Activated T-helper 1 cell treated with anti-CD3 and anti-CD28 coated beads, Interleukin-12 subunit alpha, Interleukin-12 subunit beta, Interleukin-2, Interleukin-4 antibody, amounts not matched to agents 30 ng/mL and 10 ng/mL and 1 ng/mL, durations not matched to agents 14 hours and 24 hours and 36 hours (primary cell): ENCODE measurements around the gene RPL19. TPM values are rescaled to one million over a fixed set of nuclear protein-coding genes. Genes with fewer than 3 reads are reported as not detected.
"Not testable (repeated sequence)": the region's sequence is repeated elsewhere in the genome, so short reads cannot be mapped to it uniquely, and the experiment has no call there.

Source experiments
- DNase-seq: peaks from one replicate; pipeline ENCODE4 v3.0.0; 2021; ENCODE audit warnings: low spot score
- H3K27ac Mint-ChIP-seq: one replicate; pipeline ENCODE4 v1.8.0; 2021; ENCODE audit warnings: mild to moderate bottlenecking, mixed read lengths
- H3K27me3 Mint-ChIP-seq: one replicate; pipeline ENCODE4 v1.8.0; 2022; ENCODE audit warnings: mild to moderate bottlenecking, moderate library complexity, mixed read lengths; ENCODE audit not compliant: insufficient read depth
- H3K36me3 Mint-ChIP-seq: one replicate; pipeline ENCODE4 v1.8.0; 2021; ENCODE audit warnings: low read depth, mixed read lengths
- H3K4me1 Mint-ChIP-seq: one replicate; pipeline ENCODE4 v1.8.0; 2021; ENCODE audit warnings: low read depth, mixed read lengths
- H3K4me3 Mint-ChIP-seq: one replicate; pipeline ENCODE4 v1.8.0; 2021; ENCODE audit warnings: mild to moderate bottlenecking, moderate library complexity, mixed read lengths
- H3K9me3 Mint-ChIP-seq: one replicate; pipeline ENCODE4 v1.8.0; 2021; ENCODE audit warnings: mixed read lengths
- intact Hi-C: fragments of 100-400 bp; cut with micrococcal nuclease; formaldehyde crosslinking; loops from one replicate; pipeline ENCODE4 v1.15.1; 2024
- total RNA-seq: library from RNA; stranded (reverse); gene quantifications from 2 replicates; pipeline ENCODE4 v1.2.3, GENCODE V29; 2022

Gene RPL19
- total RNA-seq, 1 donor from 2014 or later, result 2,114 TPM

- DNase-seq, result no peak
- intact Hi-C loops, result no loop called here
- H3K27ac Mint-ChIP-seq, result no peak overlapping the region
- no peak overlapping the region for H3K4me3 Mint-ChIP-seq
- peaks cover 5% of the 10 kb centered on the region for H3K27me3 Mint-ChIP-seq
- H3K4me1 Mint-ChIP-seq, result peaks cover 21% of the 10 kb centered on the region
- no peaks in the 10 kb centered on the region for H3K36me3 Mint-ChIP-seq
- H3K9me3 Mint-ChIP-seq, result no peaks in the 10 kb centered on the region
These were observed 36.4 kb downstream of the RPL19 start for GRCh38 chr17:39236450-39236927.

- Mint-ChIP-seq H3K36me3 (no peaks in the 10 kb centered on the region), H3K27ac (no peak overlapping the region), H3K4me1 (peaks cover 16% of the 10 kb centered on the region), H3K4me3 (no peak overlapping the region), H3K27me3 (peaks cover 7% of the 10 kb centered on the region), H3K9me3 (no peaks in the 10 kb centered on the region)
- no peak for DNase-seq
- intact Hi-C loops, result no loop called here
These were observed 36.9 kb downstream of the RPL19 start for GRCh38 chr17:39236981-39237441.

- DNase-seq, result no peak
- no peak overlapping the region for H3K4me3 Mint-ChIP-seq
- intact Hi-C loops, result no loop called here
- peaks cover 8% of the 10 kb centered on the region for H3K27me3 Mint-ChIP-seq
- H3K4me1 Mint-ChIP-seq, result peaks cover 13% of the 10 kb centered on the region
- H3K27ac Mint-ChIP-seq, result no peak overlapping the region
- no peaks in the 10 kb centered on the region for H3K36me3 Mint-ChIP-seq
- no peaks in the 10 kb centered on the region for H3K9me3 Mint-ChIP-seq
These were observed 37.5 kb downstream of the RPL19 start for GRCh38 chr17:39237586-39237985.

GRCh38 chr17:39238311-39238972 lies 38.4 kb downstream of the RPL19 start:
- intact Hi-C loops, result no loop called here
- Mint-ChIP-seq H3K27ac (no peak overlapping the region), H3K4me3 (no peak overlapping the region), H3K9me3 (no peaks in the 10 kb centered on the region), H3K36me3 (no peaks in the 10 kb centered on the region), H3K27me3 (peaks cover 8% of the 10 kb centered on the region), H3K4me1 (peaks cover 13% of the 10 kb centered on the region)
- no peak for DNase-seq

GRCh38 chr17:39239640-39240314 lies 39.7 kb downstream of the RPL19 start:
- peaks cover 8% of the 10 kb centered on the region for H3K27me3 Mint-ChIP-seq
- intact Hi-C loops, result loop anchor here (1.0 kb wide), 1 partner anchor 32 kb away; no protein-coding TSS in a partner anchor
- no peak overlapping the region for H3K4me3 Mint-ChIP-seq
- peak; percentile 50 for DNase-seq
- H3K4me1 Mint-ChIP-seq, result peaks cover 13% of the 10 kb centered on the region
- no peaks in the 10 kb centered on the region for H3K36me3 Mint-ChIP-seq
- H3K27ac Mint-ChIP-seq, result no peak overlapping the region
- H3K9me3 Mint-ChIP-seq, result no peaks in the 10 kb centered on the region

GRCh38 chr17:39240631-39241030 lies 40.5 kb downstream of the RPL19 start:
- Mint-ChIP-seq H3K4me3 (no peak overlapping the region), H3K36me3 (no peaks in the 10 kb centered on the region), H3K27ac (no peak overlapping the region), H3K4me1 (peaks cover 9% of the 10 kb centered on the region), H3K27me3 (peaks cover 8% of the 10 kb centered on the region), H3K9me3 (no peaks in the 10 kb centered on the region)
- no peak for DNase-seq
- intact Hi-C loops, result no loop called here

GRCh38 chr17:39243155-39243554 lies 43.1 kb downstream of the RPL19 start:
- no peaks in the 10 kb centered on the region for H3K36me3 Mint-ChIP-seq
- no peak overlapping the region for H3K4me3 Mint-ChIP-seq
- DNase-seq, result no peak
- intact Hi-C loops, result no loop called here
- no peak overlapping the region for H3K27ac Mint-ChIP-seq
- H3K9me3 Mint-ChIP-seq, result no peaks in the 10 kb centered on the region
- peaks cover 7% of the 10 kb centered on the region for H3K4me1 Mint-ChIP-seq
- peaks cover 11% of the 10 kb centered on the region for H3K27me3 Mint-ChIP-seq

GRCh38 chr17:39244016-39244599 lies 44.0 kb downstream of the RPL19 start:
- H3K4me3 Mint-ChIP-seq, result no peak overlapping the region
- intact Hi-C loops, result loop anchor here (1.0 to 2.0 kb wide), 5 partner anchors 9 to 261 kb away; no protein-coding TSS in a partner anchor
- H3K9me3 Mint-ChIP-seq, result no peaks in the 10 kb centered on the region
- no peak for DNase-seq
- H3K27ac Mint-ChIP-seq, result no peak overlapping the region
- H3K4me1 Mint-ChIP-seq, result peaks cover 7% of the 10 kb centered on the region
- H3K27me3 Mint-ChIP-seq, result peaks cover 8% of the 10 kb centered on the region
- H3K36me3 Mint-ChIP-seq, result no peaks in the 10 kb centered on the region

GRCh38 chr17:39244600-39245570 lies 44.8 kb downstream of the RPL19 start:
- intact Hi-C loops, result loop anchor here (1.0 to 2.0 kb wide), 5 partner anchors 10 to 262 kb away; no protein-coding TSS in a partner anchor
- Mint-ChIP-seq H3K9me3 (no peaks in the 10 kb centered on the region), H3K36me3 (no peaks in the 10 kb centered on the region)

GRCh38 chr17:39246274-39246673 lies 46.2 kb downstream of the RPL19 start:
- Mint-ChIP-seq H3K4me1 (no peaks in the 10 kb centered on the region), H3K27ac (no peak overlapping the region), H3K36me3 (no peaks in the 10 kb centered on the region), H3K4me3 (no peak overlapping the region), H3K9me3 (no peaks in the 10 kb centered on the region), H3K27me3 (peaks cover 6% of the 10 kb centered on the region)
- intact Hi-C loops, result no loop called here
- DNase-seq, result no peak

More at GRCh38 chr17:39244600-39245570, 44.8 kb downstream of the RPL19 start:
- Mint-ChIP-seq H3K27me3 (peaks cover 6% of the 10 kb centered on the region), H3K4me1 (peaks cover under 1% of the 10 kb centered on the region), H3K27ac (no peak overlapping the region), H3K4me3 (no peak overlapping the region)
- peak; percentile 73 for DNase-seq

GRCh38 chr17:39250076-39250475 lies 50.0 kb downstream of the RPL19 start:
- H3K27me3 Mint-ChIP-seq, H3K9me3 Mint-ChIP-seq, H3K27ac Mint-ChIP-seq, H3K4me3 Mint-ChIP-seq, H3K4me1 Mint-ChIP-seq, intact Hi-C loops, DNase-seq, H3K36me3 Mint-ChIP-seq: not testable (repeated sequence)

- no peak for DNase-seq
- no peak overlapping the region for H3K4me3 Mint-ChIP-seq
- H3K27ac Mint-ChIP-seq, result no peak overlapping the region
- no peaks in the 10 kb centered on the region for H3K4me1 Mint-ChIP-seq
- peaks cover 10% of the 10 kb centered on the region for H3K36me3 Mint-ChIP-seq
- no peaks in the 10 kb centered on the region for H3K9me3 Mint-ChIP-seq
- intact Hi-C loops, result no loop called here
- H3K27me3 Mint-ChIP-seq, result peaks cover 3% of the 10 kb centered on the region
These were observed 51.9 kb downstream of the RPL19 start for GRCh38 chr17:39251997-39252396.
